GM21390 (cell line): ENCODE data around the gene TRERF1.
"Not testable (repeated sequence)": the region's sequence is repeated elsewhere in the genome, so short reads cannot be mapped to it uniquely, and the experiment has no call there.

Source experiments
- ATAC-seq: cut with Tn5 transposase; IDR thresholded peaks from one replicate; pipeline ENCODE4 v1.9.1; 2021; ENCODE audit not compliant: unreplicated experiment

Gene TRERF1

DNA sequence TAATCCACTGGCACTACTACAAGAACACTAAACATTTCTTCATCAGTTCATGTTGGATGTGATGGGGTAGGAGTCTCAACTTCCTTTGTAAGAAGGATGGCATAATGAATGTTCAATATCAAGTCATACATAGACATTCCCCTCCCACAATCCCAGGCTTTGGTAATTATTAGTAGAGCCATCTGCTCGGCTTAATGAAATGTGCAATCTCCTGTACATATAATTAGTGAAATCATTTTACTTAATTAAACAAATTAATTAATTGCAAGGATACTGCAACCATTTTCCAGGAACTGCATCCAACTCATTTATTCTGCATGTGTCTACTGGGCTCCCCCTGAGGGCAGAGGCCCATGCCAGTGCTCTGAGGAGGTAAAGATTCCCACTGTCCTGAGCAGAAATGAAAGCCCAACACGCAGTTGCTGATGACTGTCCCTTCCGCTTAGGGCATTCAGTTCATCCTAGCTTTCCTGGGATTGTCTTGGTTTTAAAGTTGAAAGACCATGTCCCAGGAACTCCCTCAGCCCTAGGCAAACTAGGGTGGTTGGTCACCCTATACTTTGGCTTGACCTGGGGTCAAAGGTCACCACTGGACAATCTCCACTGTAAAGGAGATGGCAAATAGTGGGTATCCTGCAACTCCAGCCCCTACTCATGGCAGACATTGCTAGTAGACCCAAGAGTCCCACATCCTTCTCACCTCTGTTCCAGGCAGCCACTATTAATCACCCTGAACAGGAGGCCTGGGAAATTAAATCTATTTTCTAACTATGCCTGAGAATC, 109.8 kb downstream of the TRERF1 start:
- ATAC-seq: no peak

DNA sequence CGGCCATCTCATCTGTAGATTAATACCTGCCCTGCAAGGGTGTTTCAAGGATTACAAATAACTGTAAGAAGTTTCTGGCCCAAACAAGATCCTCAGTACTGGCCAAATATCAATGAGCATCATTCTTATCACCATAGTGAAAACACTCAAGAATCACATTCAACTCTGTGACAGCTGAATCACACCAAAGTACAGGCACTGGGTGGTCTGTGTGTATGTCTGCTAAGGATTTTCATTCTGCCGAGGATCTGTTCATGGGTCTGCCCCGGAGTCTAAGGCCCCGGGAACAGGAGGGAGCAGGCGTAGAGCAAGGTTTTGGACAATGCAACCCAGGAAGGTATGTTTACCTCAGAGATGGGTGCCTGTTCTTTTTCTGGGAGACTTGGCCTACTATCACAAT, 110.5 kb downstream of the TRERF1 start:
- no peak for ATAC-seq

GRCh38 chr6:42340511-42340910, 111.2 kb downstream of the TRERF1 start:
- no peak for ATAC-seq

GRCh38 chr6:42339991-42340401, 111.7 kb downstream of the TRERF1 start:
- peak; percentile 89 for ATAC-seq

DNA sequence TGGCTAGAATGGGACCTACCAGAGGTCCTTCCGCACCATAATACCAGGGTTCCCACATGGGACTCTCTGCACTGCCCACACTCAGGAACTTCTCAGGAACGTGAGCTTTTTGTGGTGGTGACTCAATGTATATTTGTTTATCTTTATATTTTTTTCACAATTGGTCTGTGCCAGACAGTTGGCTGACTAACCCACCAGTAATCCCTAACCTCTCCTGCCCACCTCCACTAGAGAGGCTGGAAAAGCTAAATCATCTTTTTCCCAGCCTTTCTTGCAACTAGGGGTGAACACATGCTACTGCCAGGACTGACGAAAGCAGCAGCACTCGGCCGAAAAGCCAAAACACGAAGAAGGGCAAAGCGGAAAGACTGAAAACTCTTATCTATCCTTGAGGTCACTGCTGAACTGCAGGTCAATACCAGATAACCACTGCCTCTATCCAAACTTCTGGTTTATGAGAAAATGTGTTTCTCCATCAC, 112.9 kb downstream of the TRERF1 start:
- no peak for ATAC-seq

DNA sequence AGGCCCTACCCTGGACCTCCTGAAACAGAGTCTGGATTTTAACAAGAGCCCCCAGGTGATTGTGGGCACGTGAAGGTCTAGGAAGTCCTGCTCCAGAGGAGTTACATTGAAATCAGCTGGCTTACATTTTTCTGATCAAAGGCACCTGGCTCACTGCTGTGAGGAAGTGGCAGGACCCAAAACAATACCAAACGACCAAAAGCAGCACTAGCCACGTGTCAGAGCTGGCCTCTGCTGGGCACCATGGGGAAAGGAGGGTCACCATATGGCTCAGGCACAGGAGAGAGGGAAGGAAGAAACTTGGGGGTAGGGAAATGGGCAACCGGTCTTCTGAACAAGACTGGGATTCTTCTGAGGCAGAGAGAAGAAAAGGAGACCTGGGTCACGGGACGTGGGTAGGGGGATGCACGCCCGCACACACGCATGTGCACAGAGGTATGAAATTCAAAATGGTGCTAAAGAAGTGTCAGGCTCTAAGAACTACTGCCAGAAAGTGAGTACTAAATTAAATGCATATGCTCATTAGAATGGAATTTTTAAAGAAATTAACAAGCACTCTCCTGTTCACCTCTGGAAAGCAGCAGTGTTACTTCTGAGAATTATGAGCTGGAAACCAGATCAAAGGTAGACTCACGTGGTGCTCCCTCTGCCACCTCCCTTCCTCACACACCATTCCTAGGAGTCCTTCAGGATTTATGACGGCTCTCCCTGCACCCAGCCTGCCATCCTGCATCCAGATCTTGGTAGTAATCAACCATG, 113.6 kb downstream of the TRERF1 start:
- no peak for ATAC-seq

DNA sequence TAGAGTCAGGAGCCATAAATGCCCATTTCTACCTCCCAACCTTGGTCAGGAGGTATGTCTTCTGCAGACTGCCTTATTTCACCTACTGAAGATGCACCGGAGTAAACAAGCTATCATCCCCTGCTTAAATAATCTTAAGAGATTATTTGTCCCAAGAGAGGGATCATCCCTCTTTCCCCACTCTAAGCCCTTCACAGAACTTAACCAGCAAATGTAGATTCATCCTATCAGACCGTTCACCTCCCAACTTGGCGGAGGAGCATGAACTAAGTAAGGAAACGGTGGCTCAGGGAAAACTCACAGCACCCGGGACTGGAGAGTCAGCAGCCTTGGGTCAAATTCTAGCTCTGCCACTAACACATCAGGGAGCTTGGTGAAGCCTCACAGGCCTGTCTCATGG, 115.3 kb downstream of the TRERF1 start:
- no peak for ATAC-seq

DNA sequence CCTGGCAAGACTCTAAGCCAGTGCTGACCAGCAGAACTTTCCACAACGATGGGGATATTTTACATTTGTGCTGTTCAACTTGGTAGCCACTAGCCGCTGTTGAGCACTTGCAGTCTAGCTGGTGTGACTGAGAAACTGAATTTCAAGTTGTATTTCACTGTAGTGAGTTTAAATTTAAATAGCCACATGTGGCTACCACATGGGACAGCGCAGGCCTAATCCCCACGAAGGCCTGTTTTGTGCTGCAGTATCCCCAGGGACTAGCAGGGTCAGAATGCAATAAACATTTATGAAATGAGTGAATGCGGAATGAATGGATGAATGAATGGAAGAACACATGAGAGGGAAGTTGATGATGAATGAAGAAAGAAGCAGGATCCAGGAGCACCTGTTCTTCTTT, 115.8 kb downstream of the TRERF1 start:
- ATAC-seq: no peak

- no peak for ATAC-seq
Observed at GRCh38 chr6:42334870-42335269, 116.9 kb downstream of the TRERF1 start.

DNA sequence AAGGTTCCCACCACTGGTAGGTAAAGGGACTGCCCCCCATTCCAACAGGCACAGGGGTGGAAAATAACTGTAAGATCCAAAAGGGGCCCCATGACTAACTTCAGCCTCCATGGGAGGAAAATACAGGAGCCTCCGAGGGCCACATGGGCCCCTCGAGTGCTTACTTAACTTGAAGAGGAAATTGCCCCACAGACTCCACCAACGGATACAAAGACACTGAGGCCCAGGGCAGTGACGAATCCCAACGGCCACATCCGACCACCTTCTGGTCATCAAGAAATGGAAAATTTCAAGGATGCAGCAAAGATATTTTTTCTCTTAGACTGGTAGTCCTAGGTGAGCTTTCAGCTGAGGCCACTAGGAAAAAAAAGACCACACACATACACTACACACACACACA, 118.1 kb downstream of the TRERF1 start:
- no peak for ATAC-seq

DNA sequence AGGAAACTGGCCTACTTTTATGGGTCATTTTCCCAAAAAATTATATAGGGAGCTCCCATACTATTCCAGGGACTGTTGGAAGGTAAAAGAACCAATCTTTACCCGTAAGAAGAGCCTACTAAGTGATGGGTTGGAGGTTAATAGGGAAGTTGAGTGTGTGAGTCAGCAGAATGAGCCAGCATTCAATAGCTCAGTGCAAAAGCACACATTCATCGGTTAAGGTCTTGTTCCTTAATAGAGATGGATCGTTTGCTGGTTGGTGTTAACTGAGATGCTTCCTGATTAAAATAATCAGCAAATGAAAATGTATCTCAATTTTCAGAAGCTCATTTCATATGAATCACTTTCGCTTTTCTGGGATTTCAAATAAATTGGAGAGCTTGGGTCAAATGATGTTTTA, 118.8 kb downstream of the TRERF1 start:
- no peak for ATAC-seq

- no peak for ATAC-seq
Observed at GRCh38 chr6:42331019-42331418, 120.7 kb downstream of the TRERF1 start.

DNA sequence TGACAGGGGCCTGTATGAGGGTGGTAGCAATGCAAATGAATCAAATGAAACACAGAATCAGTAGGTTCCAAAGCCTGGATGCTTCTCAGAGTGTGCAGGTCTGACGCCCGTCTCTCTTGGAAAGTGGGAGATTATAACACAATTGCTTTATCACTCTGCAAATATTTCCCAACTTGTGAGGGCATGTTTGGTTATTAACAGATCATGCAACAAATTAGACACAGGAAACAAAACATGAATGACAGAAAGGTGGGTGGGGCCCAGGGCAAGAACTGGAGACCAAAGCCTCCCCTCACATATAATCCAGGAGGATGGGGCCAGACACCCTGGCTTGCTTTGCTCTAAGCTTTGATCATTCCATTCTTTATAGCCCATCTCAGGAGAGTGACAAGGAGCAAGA, 125.5 kb downstream of the TRERF1 start:
- ATAC-seq: no peak

- not testable (repeated sequence) for ATAC-seq
Observed at GRCh38 chr6:42324656-42325324, 126.9 kb downstream of the TRERF1 start.

DNA sequence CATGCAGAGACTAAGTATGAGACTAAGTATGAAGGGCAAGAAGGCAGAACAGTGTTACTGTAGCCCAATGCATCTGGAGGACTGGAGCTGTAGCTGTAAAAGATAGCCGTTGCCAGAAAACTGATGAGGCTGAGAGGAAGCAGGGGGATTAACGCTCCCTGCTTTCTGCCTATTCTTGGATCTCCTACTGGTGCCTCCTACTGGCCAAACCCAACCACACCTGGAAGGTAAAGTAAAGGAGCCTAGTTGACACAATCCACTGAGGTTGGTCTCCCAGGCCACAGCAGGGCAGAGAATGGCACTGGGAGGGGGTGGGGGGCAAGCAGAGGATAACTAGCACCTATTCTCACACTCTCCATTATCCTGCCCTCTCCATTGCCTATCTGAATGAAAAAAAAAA, 129.1 kb downstream of the TRERF1 start:
- ATAC-seq: no peak

DNA sequence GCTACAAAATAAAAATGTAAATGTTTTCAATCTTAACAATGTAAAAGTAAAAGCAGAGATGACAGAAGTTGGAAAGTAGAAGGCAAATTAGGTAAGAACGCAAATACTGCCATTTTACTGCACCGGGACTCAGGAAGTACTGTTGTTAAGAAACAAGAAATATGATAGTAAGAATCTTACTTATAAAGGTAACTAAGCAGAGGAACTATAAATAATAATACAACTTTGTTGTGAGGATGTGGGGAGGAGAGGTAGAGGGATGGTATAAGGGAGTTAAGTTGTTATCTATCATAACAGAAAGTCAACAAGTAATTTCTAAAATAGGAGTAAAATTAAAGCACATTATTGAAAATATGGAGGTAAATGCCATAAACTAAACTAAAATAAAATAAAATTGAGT, 129.8 kb downstream of the TRERF1 start:
- no peak for ATAC-seq

GRCh38 chr6:42320762-42321161, 131.0 kb downstream of the TRERF1 start:
- no peak for ATAC-seq

GRCh38 chr6:42318480-42318879, 133.2 kb downstream of the TRERF1 start:
- ATAC-seq: no peak

GRCh38 chr6:42316981-42317380, 134.7 kb downstream of the TRERF1 start:
- ATAC-seq: no peak

GRCh38 chr6:42315991-42316970, 135.4 kb downstream of the TRERF1 start:
- no peak for ATAC-seq
